Right ventricle myocardium superior (tissue), 1 donor: ENCODE data around the gene PIK3R6. TPM values are rescaled to one million over a fixed set of nuclear protein-coding genes. Genes with fewer than 3 reads are reported as not detected.
"Not testable (repeated sequence)": the region's sequence is repeated elsewhere in the genome, so short reads cannot be mapped to it uniquely, and the experiment has no call there.

ENCODE experiments used
- ATAC-seq: fragments of 200-7000 bp; cut with Tn5 transposase; one replicate; pipeline ENCODE4 v1.9.1; 2020; ENCODE audit warnings: mild to moderate bottlenecking; ENCODE audit not compliant: poor library complexity
- DNase-seq: peaks from one replicate; pipeline ENCODE4 v3.0.0-alpha.2; 2020
- intact Hi-C: fragments of 100-400 bp; cut with DNase I; formaldehyde crosslinking; loops from one replicate; pipeline ENCODE4 v1.11.2; 2022
- total RNA-seq: library from RNA; stranded (reverse); fragmentation: NEBNext Ultra II Directional; extraction: Animal tissue kit (Norgen Biotek cat#: 25700); gene quantifications from one replicate; pipeline ENCODE4 v1.2.1, GENCODE V29; 2021
- donor health status: DM: no; HTN: yes; CAD: no; lungs with severe emphysema.

The PIK3R6 gene
- total RNA-seq, 1 donor from 2014 or later: 0.78 TPM

- ATAC-seq (no peak), DNase-seq (no peak)
- intact Hi-C loops: loop anchor here (5.0 kb wide), 1 partner anchor 95 kb away; no protein-coding TSS in a partner anchor
Observed at GRCh38 chr17:8896641-8897635, 29.5 kb upstream of the PIK3R6 start.

- DNase-seq: no peak
- ATAC-seq: no peak
- intact Hi-C loops: loop anchor here (5.0 kb wide), 1 partner anchor 94 kb away; no protein-coding TSS in a partner anchor
Observed at GRCh38 chr17:8896087-8896486, 28.6 kb upstream of the PIK3R6 start.

- no peak for DNase-seq
- peak; percentile 90 for ATAC-seq
- intact Hi-C loops: loop anchor here (5.0 kb wide), 1 partner anchor 93 kb away; no protein-coding TSS in a partner anchor
Observed at GRCh38 chr17:8894673-8895578, 27.5 kb upstream of the PIK3R6 start.

GRCh38 chr17:8894202-8894671, 26.8 kb upstream of the PIK3R6 start:
- DNase-seq: no peak

GRCh38 chr17:8893621-8894201, 26.2 kb upstream of the PIK3R6 start:
- intact Hi-C loops: no loop called here
- no peak for ATAC-seq
- no peak for DNase-seq

More at GRCh38 chr17:8894202-8894671, 26.8 kb upstream of the PIK3R6 start:
- no peak for ATAC-seq
- intact Hi-C loops: no loop called here

GRCh38 chr17:8893059-8893458, 25.6 kb upstream of the PIK3R6 start:
- DNase-seq (no peak), ATAC-seq (no peak)
- intact Hi-C loops: no loop called here

- intact Hi-C loops: no loop called here
- DNase-seq: no peak
- no peak for ATAC-seq
Observed at GRCh38 chr17:8892338-8892690, 24.8 kb upstream of the PIK3R6 start.

- DNase-seq: no peak
- no peak for ATAC-seq
- intact Hi-C loops: no loop called here
Observed at GRCh38 chr17:8890671-8891070, 23.2 kb upstream of the PIK3R6 start.

GRCh38 chr17:8889458-8890210, 22.2 kb upstream of the PIK3R6 start:
- ATAC-seq (no peak), DNase-seq (no peak)

GRCh38 chr17:8888704-8889302, 21.3 kb upstream of the PIK3R6 start:
- no peak for ATAC-seq
- no peak for DNase-seq
- intact Hi-C loops: no loop called here

More at GRCh38 chr17:8889458-8890210, 22.2 kb upstream of the PIK3R6 start:
- intact Hi-C loops: no loop called here

- intact Hi-C loops: no loop called here
- peak; percentile 66 for DNase-seq
- peak; percentile 67 for ATAC-seq
Observed at GRCh38 chr17:8887834-8888703, 20.6 kb upstream of the PIK3R6 start.

- ATAC-seq (no peak), DNase-seq (no peak)
- intact Hi-C loops: no loop called here
Observed at GRCh38 chr17:8887301-8887700, 19.8 kb upstream of the PIK3R6 start.

GRCh38 chr17:8885967-8886684, 18.7 kb upstream of the PIK3R6 start:
- no peak for ATAC-seq
- intact Hi-C loops: no loop called here
- DNase-seq: no peak

GRCh38 chr17:8885163-8885966, 17.9 kb upstream of the PIK3R6 start:
- not testable (repeated sequence) for ATAC-seq

GRCh38 chr17:8884336-8884990, 17.0 kb upstream of the PIK3R6 start:
- no peak for DNase-seq
- no peak for ATAC-seq
- intact Hi-C loops: no loop called here

More at GRCh38 chr17:8885163-8885966, 17.9 kb upstream of the PIK3R6 start:
- intact Hi-C loops, DNase-seq: not testable (repeated sequence)
